GM06990 (cell line): Measurements from ENCODE around the gene CACHD1.

Experiments
- DNase-seq: peaks from one replicate; pipeline ENCODE4 v3.0.0-alpha.2; 2011; ENCODE audit not compliant: insufficient read length; ENCODE audit errors: extremely low read depth
- H3K27me3 ChIP-seq: replicated peaks from 2 replicates; pipeline ENCODE4 v1.6.0; 2011; ENCODE audit warnings: low read length; ENCODE audit not compliant: control insufficient read depth, insufficient read depth
- H3K36me3 ChIP-seq: 2 replicates; pipeline ENCODE4 v1.5.1; 2011; ENCODE audit warnings: low read length; ENCODE audit not compliant: control insufficient read depth, insufficient read depth
- H3K4me3 ChIP-seq: replicated peaks from 2 replicates; pipeline ENCODE4 v1.5.1; 2011; ENCODE audit warnings: low read depth, mild to moderate bottlenecking, control low read depth, low read length
- CTCF ChIP-seq: IDR thresholded peaks from 2 replicates; pipeline ENCODE4 v1.5.1; 2011; ENCODE audit warnings: low read length, control low read depth, mild to moderate bottlenecking, inconsistent platforms; ENCODE audit not compliant: insufficient read depth, poor library complexity, severe bottlenecking

The CACHD1 gene

GRCh38 chr1:64497088-64497883, 27.4 kb downstream of the CACHD1 start:
- Histone ChIP-seq H3K27me3 (no peaks in the 10 kb centered on the region), H3K4me3 (no peak overlapping the region), H3K36me3 (no peaks in the 10 kb centered on the region)
- TF ChIP-seq CTCF, result no peak
- DNase-seq, result no peak

- Histone ChIP-seq H3K4me3 (no peak overlapping the region), H3K36me3 (no peaks in the 10 kb centered on the region), H3K27me3 (no peaks in the 10 kb centered on the region)
- DNase-seq, result no peak
- no peak for TF ChIP-seq CTCF
These were observed 28.4 kb downstream of the CACHD1 start for GRCh38 chr1:64498325-64498724.

- no peak for TF ChIP-seq CTCF
- H3K4me3 ChIP-seq, result no peak overlapping the region
- DNase-seq, result no peak
- H3K36me3 ChIP-seq, result no peaks in the 10 kb centered on the region
- H3K27me3 ChIP-seq, result no peaks in the 10 kb centered on the region
These were observed 29.1 kb downstream of the CACHD1 start for GRCh38 chr1:64499011-64499410.

- DNase-seq, result no peak
- Histone ChIP-seq H3K4me3 (no peak overlapping the region), H3K27me3 (no peaks in the 10 kb centered on the region), H3K36me3 (no peaks in the 10 kb centered on the region)
- no peak for TF ChIP-seq CTCF
These were observed 30.0 kb downstream of the CACHD1 start for GRCh38 chr1:64499966-64500365.

GRCh38 chr1:64502083-64502482, 32.2 kb downstream of the CACHD1 start:
- H3K4me3 ChIP-seq, result no peak overlapping the region
- no peaks in the 10 kb centered on the region; the same call in 1 of the 2 replicates for H3K27me3 ChIP-seq
- H3K36me3 ChIP-seq, result no peaks in the 10 kb centered on the region
- no peak for DNase-seq
- no peak for TF ChIP-seq CTCF
